ENCODE measurements around the gene IL15RA.

GRCh38 chr10:5970066-5970465, 7.3 kb downstream of the IL15RA start:
- no peak for TF ChIP-seq POLR2AphosphoS5 (IDR thresholded peaks at IDR 0.05)
- no peak for TF ChIP-seq CTCF (IDR thresholded peaks at IDR 0.05)
- TF ChIP-seq POLR2A (IDR thresholded peaks at IDR 0.05): no peak
- no peak for TF ChIP-seq EP300 (IDR thresholded peaks at IDR 0.05)
